Upper lobe of left lung (tissue), 6 donors: ENCODE measurements around the gene GNA14. TPM values are rescaled to one million over a fixed set of nuclear protein-coding genes. Genes with fewer than 3 reads are reported as not detected.

Experiments
- ATAC-seq, 2 donors: fragments of 200-7000 bp; cut with Tn5 transposase; one replicate each; pipeline ENCODE4 v1.9.1; 2022; ENCODE audit warnings: mild to moderate bottlenecking in 2 of 2, moderate library complexity in 2 of 2; ENCODE audit not compliant: low FRiP score in 2 of 2
- DNase-seq, 2 donors: peaks; one replicate each; pipeline ENCODE4 v3.0.0-alpha.2; 2019 to 2020
- H3K27ac ChIP-seq, 4 donors: fragments of 200-600 bp; sonication (generic); one replicate each; pipeline ENCODE4 v1.5.1; 2016 to 2019
- H3K27me3 ChIP-seq, 4 donors: fragments of 200-600 bp; sonication (generic); one replicate each; pipeline ENCODE4 v1.5.1; 2017 to 2019
- H3K36me3 ChIP-seq, 4 donors: fragments of 200-600 bp; sonication (generic); one replicate each; pipeline ENCODE4 v1.5.1; 2016 to 2019
- H3K4me1 ChIP-seq, 4 donors: fragments of 200-600 bp; sonication (generic); one replicate each; pipeline ENCODE4 v1.5.1; 2018 to 2019
- H3K4me3 ChIP-seq, 4 donors: fragments of 200-600 bp; sonication (generic); one replicate each; pipeline ENCODE4 v1.5.1; 2017 to 2019; ENCODE audit warnings: mild to moderate bottlenecking in 2 of 4, moderate library complexity in 1 of 4
- H3K9me3 ChIP-seq, 4 donors: fragments of 200-600 bp; sonication (generic); one replicate each; pipeline ENCODE4 v1.5.1; 2018 to 2019
- EP300 ChIP-seq, 4 donors: sonication (generic); formaldehyde crosslinking; IDR thresholded peaks; one replicate each; pipeline ENCODE4 v1.5.1; 2017; ENCODE audit warnings: antibody characterized with exemption in 4 of 4, control low read depth in 2 of 4
- POLR2A ChIP-seq, 4 donors: fragments of 450-650 bp; IDR thresholded peaks; one replicate each; pipeline ENCODE4 v1.5.1; 2016 to 2017; ENCODE audit warnings: antibody characterized with exemption in 4 of 4, mild to moderate bottlenecking in 2 of 4
- POLR2AphosphoS5 ChIP-seq, 2 donors: sonication (generic); formaldehyde crosslinking; IDR thresholded peaks; one replicate each; pipeline ENCODE4 v1.5.1; 2017; ENCODE audit warnings: antibody characterized with exemption in 2 of 2
- WGBS, 2 donors: methylation state at CpG; one replicate each; pipeline ENCODE4 v1.1.5; 2017 to 2018; 5-methylcytosine and 5-hydroxymethylcytosine counted together
- total RNA-seq, 6 donors: library from RNA; depleted of rRNA in 4 of 6; stranded (reverse); fragments of >200 nt in 4 of 6; gene quantifications; one replicate each; pipeline versions ENCODE4 v1.1.0 to v1.2.1, GENCODE V29; 2016 to 2021
- TF ChIP-seq, protein P1 (sequence below), 6 experiments: fragments of 450-650 bp in 4 of 6; fragments of 200-600 bp in 2 of 6; sonication (generic) in 2 of 6; IDR thresholded peaks; one replicate each; pipeline ENCODE4 v1.5.1; 2016 to 2019; ENCODE audit warnings: antibody characterized with exemption in 6 of 6
- donor health status: DM: no; HTN: no; CAD: no; lungs with moderate emphysema.
- donor health status: DM: no; HTN: yes; CAD: no; lungs with severe emphysema.

Gene GNA14
- total RNA-seq, 6 donors from 2014 or later, result 6.0 to 28.3 (median 14.9) TPM

DNA sequence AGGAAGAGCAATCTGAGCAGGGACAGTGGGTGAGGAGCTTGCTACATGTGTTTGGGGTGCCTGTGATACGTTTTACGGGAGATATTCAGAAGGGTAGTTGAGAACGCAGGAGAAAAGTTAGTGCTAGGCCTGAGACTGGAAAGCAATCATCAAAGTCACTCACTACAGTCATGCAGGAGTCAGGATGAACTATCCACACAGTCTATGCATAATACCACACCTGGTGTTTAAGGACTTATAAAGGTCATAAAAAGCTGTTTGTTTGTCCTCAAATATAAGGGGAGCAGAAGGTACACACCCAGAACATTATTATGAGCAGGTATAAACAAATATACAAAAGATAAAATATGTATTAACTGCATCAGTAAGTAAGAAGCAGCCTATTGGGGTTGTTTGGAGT, 176.6 kb downstream of the GNA14 start:
- TF ChIP-seq EP300 (IDR thresholded peaks at IDR 0.05) (no peak), POLR2AphosphoS5 (IDR thresholded peaks at IDR 0.05) (no peak), POLR2A (IDR thresholded peaks at IDR 0.05) (no peak)
- TF ChIP-seq, protein P1, sequence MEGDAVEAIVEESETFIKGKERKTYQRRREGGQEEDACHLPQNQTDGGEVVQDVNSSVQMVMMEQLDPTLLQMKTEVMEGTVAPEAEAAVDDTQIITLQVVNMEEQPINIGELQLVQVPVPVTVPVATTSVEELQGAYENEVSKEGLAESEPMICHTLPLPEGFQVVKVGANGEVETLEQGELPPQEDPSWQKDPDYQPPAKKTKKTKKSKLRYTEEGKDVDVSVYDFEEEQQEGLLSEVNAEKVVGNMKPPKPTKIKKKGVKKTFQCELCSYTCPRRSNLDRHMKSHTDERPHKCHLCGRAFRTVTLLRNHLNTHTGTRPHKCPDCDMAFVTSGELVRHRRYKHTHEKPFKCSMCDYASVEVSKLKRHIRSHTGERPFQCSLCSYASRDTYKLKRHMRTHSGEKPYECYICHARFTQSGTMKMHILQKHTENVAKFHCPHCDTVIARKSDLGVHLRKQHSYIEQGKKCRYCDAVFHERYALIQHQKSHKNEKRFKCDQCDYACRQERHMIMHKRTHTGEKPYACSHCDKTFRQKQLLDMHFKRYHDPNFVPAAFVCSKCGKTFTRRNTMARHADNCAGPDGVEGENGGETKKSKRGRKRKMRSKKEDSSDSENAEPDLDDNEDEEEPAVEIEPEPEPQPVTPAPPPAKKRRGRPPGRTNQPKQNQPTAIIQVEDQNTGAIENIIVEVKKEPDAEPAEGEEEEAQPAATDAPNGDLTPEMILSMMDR (IDR thresholded peaks at IDR 0.05), result no peak
- Histone ChIP-seq H3K4me1 (peaks cover 0 to 4% (median 0%) of the 10 kb centered on the region in 4 donors), H3K9me3 (peaks cover 0 to 8% (median 0%) of the 10 kb centered on the region in 4 donors), H3K36me3 (no peaks in the 10 kb centered on the region), H3K4me3 (no peak overlapping the region), H3K27ac (no peak overlapping the region), H3K27me3 (no peaks in the 10 kb centered on the region)
- DNase-seq (no peak), ATAC-seq (no peak)
- 90 to 93% methylated on average over 3 of the region's 3 CpGs for WGBS, 2 donors

DNA sequence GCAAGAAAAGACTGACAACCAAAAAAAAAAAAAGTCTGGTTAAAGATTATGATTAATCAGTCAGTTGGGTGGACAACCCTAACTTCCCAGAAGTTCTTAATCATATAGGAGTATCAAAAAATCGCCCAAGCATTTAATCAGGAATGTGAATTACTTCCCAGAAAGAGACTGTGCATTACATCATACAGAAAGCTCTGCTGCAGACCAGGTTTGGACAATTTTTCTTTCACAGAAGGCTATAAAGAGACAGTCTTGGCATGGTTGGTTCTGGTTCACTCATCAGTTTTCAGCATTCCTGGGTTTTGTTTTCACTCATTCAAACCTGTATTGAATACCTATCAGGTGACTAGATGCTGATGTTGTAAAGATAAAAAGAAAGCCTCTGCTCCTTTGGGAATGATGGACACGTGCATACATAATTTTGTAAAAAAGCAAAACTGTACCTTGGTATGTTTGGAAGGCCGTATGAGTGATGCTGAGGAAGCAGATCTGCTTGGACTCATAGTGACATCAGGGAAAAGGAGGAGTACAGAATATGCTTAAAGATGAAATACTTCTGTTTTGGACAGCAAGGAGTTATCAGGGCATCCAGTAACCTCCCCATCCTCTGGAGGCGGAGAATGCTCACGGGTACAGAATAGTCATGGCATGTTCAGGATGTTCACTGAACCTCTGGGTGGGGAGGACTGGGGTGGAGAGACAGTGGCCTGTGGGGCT, 178.4 kb downstream of the GNA14 start:
- Histone ChIP-seq H3K27me3 (no peaks in the 10 kb centered on the region), H3K27ac (no peak overlapping the region), H3K9me3 (peaks cover 0 to 8% (median 0%) of the 10 kb centered on the region in 4 donors), H3K4me3 (no peak overlapping the region), H3K4me1 (peaks cover 0 to 4% (median 0%) of the 10 kb centered on the region in 4 donors), H3K36me3 (no peaks in the 10 kb centered on the region)
- WGBS, 2 donors, result 78 to 81% methylated on average over 5 of the region's 5 CpGs
- ATAC-seq, result no peak
- no peak for DNase-seq
- no peak for TF ChIP-seq POLR2A (IDR thresholded peaks at IDR 0.05)
- TF ChIP-seq, protein P1 (IDR thresholded peaks at IDR 0.05), result no peak
- TF ChIP-seq EP300 (IDR thresholded peaks at IDR 0.05), result no peak
- no peak for TF ChIP-seq POLR2AphosphoS5 (IDR thresholded peaks at IDR 0.05)

DNA sequence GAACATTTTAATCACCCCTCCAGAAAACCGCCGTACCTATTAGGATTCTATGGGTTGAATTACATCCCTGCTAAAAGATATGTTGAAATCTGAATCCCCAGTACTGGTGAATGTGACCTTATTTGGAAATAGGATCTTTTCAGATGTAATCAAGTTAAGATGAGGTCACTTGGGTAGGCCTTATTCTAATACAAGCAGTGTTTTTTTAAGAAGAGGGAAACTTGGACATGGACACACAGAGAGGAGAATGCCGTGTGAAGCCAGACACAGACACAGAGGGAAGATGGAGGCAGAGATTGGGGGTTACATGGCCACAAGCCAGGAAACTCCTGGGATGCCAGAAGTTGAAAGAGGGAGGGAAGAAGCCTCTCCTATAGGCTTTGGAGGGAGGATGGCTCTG, 183.5 kb downstream of the GNA14 start:
- no peak for DNase-seq
- no peak overlapping the region for H3K4me3 ChIP-seq
- H3K27ac ChIP-seq, result no peak overlapping the region
- H3K4me1 ChIP-seq, result peaks cover 0 to 4% (median 0%) of the 10 kb centered on the region in 4 donors
- ATAC-seq, result no peak
- 75 to 94% methylated on average over 3 of the region's 3 CpGs for WGBS, 2 donors
- TF ChIP-seq POLR2AphosphoS5 (IDR thresholded peaks at IDR 0.05), result no peak
- TF ChIP-seq EP300 (IDR thresholded peaks at IDR 0.05), result no peak
- no peaks in the 10 kb centered on the region for H3K27me3 ChIP-seq
- H3K9me3 ChIP-seq, result no peaks in the 10 kb centered on the region
- H3K36me3 ChIP-seq, result no peaks in the 10 kb centered on the region

DNA sequence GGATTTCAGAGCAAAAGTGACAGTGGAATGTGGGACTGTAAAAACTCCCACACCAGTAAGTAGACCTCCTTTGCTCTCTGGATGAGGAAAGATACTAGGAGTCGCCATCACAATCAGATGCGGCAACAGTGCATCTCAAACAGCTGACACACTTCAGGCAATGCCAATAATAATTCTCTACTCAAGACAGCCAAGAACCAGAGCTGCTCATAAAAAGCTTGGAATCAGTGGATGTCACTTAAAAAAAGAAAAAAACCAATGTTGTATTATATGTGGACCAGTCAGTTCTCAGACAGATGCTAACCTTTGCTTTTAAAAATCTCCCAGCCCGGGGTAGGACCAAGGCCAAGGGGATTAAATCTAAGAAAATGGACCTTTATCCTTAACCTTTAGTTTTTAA, 185.0 kb downstream of the GNA14 start:
- H3K27me3 ChIP-seq, result no peaks in the 10 kb centered on the region
- WGBS, 2 donors, result 80 to 88% methylated on average over 3 of the region's 3 CpGs
- H3K36me3 ChIP-seq, result no peaks in the 10 kb centered on the region
- no peak overlapping the region for H3K4me3 ChIP-seq
- no peak for DNase-seq
- H3K4me1 ChIP-seq, result peaks cover under 1 to 9% (median 2%) of the 10 kb centered on the region in 4 donors
- TF ChIP-seq, protein P1 (IDR thresholded peaks at IDR 0.05), result no peak
- TF ChIP-seq EP300 (IDR thresholded peaks at IDR 0.05) (no peak), POLR2A (IDR thresholded peaks at IDR 0.05) (no peak), POLR2AphosphoS5 (IDR thresholded peaks at IDR 0.05) (no peak)
- H3K9me3 ChIP-seq, result no peaks in the 10 kb centered on the region
- no peak for ATAC-seq
- no peak overlapping the region for H3K27ac ChIP-seq

DNA sequence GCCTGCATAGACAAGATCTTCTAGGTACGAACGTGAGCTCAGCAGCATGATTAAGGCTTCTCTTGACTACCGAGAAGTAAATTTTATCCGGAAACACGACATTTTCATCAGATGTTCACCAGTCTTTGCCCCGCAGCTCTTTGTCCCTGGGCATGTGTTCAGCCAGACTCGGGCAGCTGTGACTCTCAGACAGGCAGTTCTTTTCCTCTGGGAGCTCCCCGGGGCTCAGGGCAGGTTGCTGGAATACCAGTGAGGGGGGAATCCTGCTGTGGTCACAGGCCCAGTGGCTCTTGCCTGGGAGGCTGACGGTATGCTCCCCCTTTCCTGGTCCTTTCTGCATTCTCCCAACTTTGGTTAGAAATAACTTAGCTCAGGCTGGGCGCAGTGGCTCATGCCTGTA, 186.1 kb downstream of the GNA14 start:
- ATAC-seq, result no peak
- DNase-seq, result no peak
- H3K9me3 ChIP-seq, result no peaks in the 10 kb centered on the region
- 87 to 91% methylated on average over 10 of the region's 10 CpGs for WGBS, 2 donors
- peaks cover 10 to 20% (median 10%) of the 10 kb centered on the region in 4 donors for H3K4me1 ChIP-seq
- no peak for TF ChIP-seq POLR2AphosphoS5 (IDR thresholded peaks at IDR 0.05)
- TF ChIP-seq EP300 (IDR thresholded peaks at IDR 0.05), result no peak
- TF ChIP-seq, protein P1 (IDR thresholded peaks at IDR 0.05), result no peak
- no peak for TF ChIP-seq POLR2A (IDR thresholded peaks at IDR 0.05)
- no peaks in the 10 kb centered on the region for H3K36me3 ChIP-seq
- H3K27ac ChIP-seq, result no peak overlapping the region
- H3K27me3 ChIP-seq, result no peaks in the 10 kb centered on the region
- H3K4me3 ChIP-seq, result no peak overlapping the region
